IMR-90 (cell line): ENCODE data around the gene ALKBH2. TPM values are rescaled to one million over a fixed set of nuclear protein-coding genes. Genes with fewer than 3 reads are reported as not detected.

Source experiments
- ATAC-seq: fragments of 200-7000 bp; cut with Tn5 transposase; 2 replicates; pipeline ENCODE4 v1.9.1; 2020; ENCODE audit warnings: low read depth, mild to moderate bottlenecking, moderate library complexity
- BruUV-seq: library from RNA; stranded (reverse); fragments of 400-500 nt; replicated peaks from 2 replicates; lab custom pipeline; 2021; lab: Mats Ljungman, UMichigan
- CTCF ChIA-PET: fragments of 300-600 bp; formaldehyde crosslinking; extraction: SDS; loops from one replicate; lab custom pipeline; 2021; ENCODE audit warnings: antibody characterized with exemption; lab: Yijun Ruan, JAX
- POLR2A ChIA-PET: fragments of 300-600 bp; sonication (Branson Sonifier 250); formaldehyde crosslinking; loops from one replicate; lab custom pipeline; 2022; ENCODE audit warnings: antibody characterized with exemption; ENCODE audit not compliant: unreplicated experiment; lab: Charles Lee
- DNase-seq: peaks from one replicate; pipeline ENCODE4 v3.0.0; 2013
- H2AFZ ChIP-seq: replicated peaks from 2 replicates; pipeline ENCODE3; 2013; ENCODE audit warnings: low read length, mild to moderate bottlenecking; ENCODE audit not compliant: poor library complexity
- H2AK5ac ChIP-seq: 2 replicates; pipeline ENCODE4 v1.6.1; 2013; ENCODE audit warnings: low read depth, low read length, inconsistent platforms
- H2AK9ac ChIP-seq: replicated peaks from 2 replicates; pipeline ENCODE3; 2013; ENCODE audit warnings: mild to moderate bottlenecking, low read depth, low read length, moderate library complexity; ENCODE audit not compliant: poor library complexity
- H2BK120ac ChIP-seq: 2 replicates; pipeline ENCODE4 v1.6.1; 2013; ENCODE audit warnings: low read depth, low read length, inconsistent platforms
- H2BK15ac ChIP-seq: 3 replicates; pipeline ENCODE4 v1.6.1; 2013; ENCODE audit warnings: low read depth, low read length, inconsistent platforms
- H2BK20ac ChIP-seq: 2 replicates; pipeline ENCODE4 v1.6.1; 2013; ENCODE audit warnings: low read depth, mild to moderate bottlenecking, inconsistent platforms, low read length, moderate library complexity
- H2BK5ac ChIP-seq: 2 replicates; pipeline ENCODE4 v1.6.1; 2013; ENCODE audit warnings: mild to moderate bottlenecking, low read depth, low read length, inconsistent platforms; ENCODE audit not compliant: poor library complexity, severe bottlenecking
- H3K14ac ChIP-seq: replicated peaks from 2 replicates; pipeline ENCODE4 v1.6.1; 2013; ENCODE audit warnings: low read depth, low read length, inconsistent platforms
- H3K18ac ChIP-seq: 2 replicates; pipeline ENCODE4 v1.6.1; 2013; ENCODE audit warnings: low read depth, low read length, control low read depth
- H3K23ac ChIP-seq: 2 replicates; pipeline ENCODE4 v1.6.1; 2013; ENCODE audit warnings: low read depth, low read length, inconsistent platforms
- H3K27ac ChIP-seq: 2 replicates; pipeline ENCODE4 v1.5.1; 2013; ENCODE audit warnings: mild to moderate bottlenecking, control low read depth, low read length; ENCODE audit not compliant: insufficient read depth
- H3K27me3 ChIP-seq: 2 replicates; pipeline ENCODE4 v1.6.1; 2013; ENCODE audit warnings: low read length; ENCODE audit not compliant: control insufficient read depth, insufficient read depth
- H3K36me3 ChIP-seq: 2 replicates; pipeline ENCODE4 v1.6.1; 2013; ENCODE audit warnings: low read length, mixed read lengths; ENCODE audit not compliant: control insufficient read depth, insufficient read depth
- H3K4ac ChIP-seq: 2 replicates; pipeline ENCODE4 v1.6.1; 2013; ENCODE audit warnings: low read depth, low read length, inconsistent platforms
- H3K4me1 ChIP-seq: 2 replicates; pipeline ENCODE4 v1.6.1; 2013; ENCODE audit warnings: low read length, mixed read lengths; ENCODE audit not compliant: control insufficient read depth, insufficient read depth
- H3K4me2 ChIP-seq: 2 replicates; pipeline ENCODE4 v1.6.1; 2013; ENCODE audit warnings: low read depth, mild to moderate bottlenecking, control low read depth, low read length, moderate library complexity
- H3K4me3 ChIP-seq: 2 replicates; pipeline ENCODE4 v1.5.1; 2013; ENCODE audit warnings: low read depth, mild to moderate bottlenecking, control low read depth, low read length, moderate library complexity; ENCODE audit not compliant: insufficient read depth
- H3K56ac ChIP-seq: 2 replicates; pipeline ENCODE4 v1.6.1; 2013; ENCODE audit warnings: low read length, inconsistent platforms; ENCODE audit not compliant: insufficient read depth; ENCODE audit errors: extremely low read depth
- H3K79me1 ChIP-seq, 2 experiments: 2 replicates each; pipeline ENCODE4 v1.6.1; 2013; ENCODE audit warnings: low read length in 2 of 2, inconsistent platforms in 1 of 2, low read depth in 1 of 2
- H3K9ac ChIP-seq: 2 replicates; pipeline ENCODE4 v1.6.1; 2013; ENCODE audit warnings: low read depth, low read length, control low read depth
- H3K9me1 ChIP-seq: 2 replicates; pipeline ENCODE4 v1.6.1; 2013; ENCODE audit warnings: low read length, inconsistent platforms; ENCODE audit not compliant: insufficient read depth
- H3K9me3 ChIP-seq: 2 replicates; pipeline ENCODE4 v1.6.1; 2013; ENCODE audit warnings: low read length; ENCODE audit not compliant: control insufficient read depth, insufficient read depth
- H4K20me1 ChIP-seq: 2 replicates; pipeline ENCODE4 v1.6.1; 2013; ENCODE audit warnings: low read length, inconsistent platforms; ENCODE audit not compliant: insufficient read depth
- H4K5ac ChIP-seq: 2 replicates; pipeline ENCODE4 v1.6.1; 2013; ENCODE audit warnings: mild to moderate bottlenecking, low read depth, low read length, control low read depth
- H4K8ac ChIP-seq, 2 experiments: 2 replicates each; pipeline ENCODE4 v1.6.1; 2013; ENCODE audit warnings: low read depth in 2 of 2, low read length in 2 of 2, control low read depth in 1 of 2, inconsistent platforms in 1 of 2
- H4K91ac ChIP-seq: 2 replicates; pipeline ENCODE4 v1.6.1; 2013; ENCODE audit warnings: low read depth, low read length, inconsistent platforms; ENCODE audit not compliant: insufficient read depth
- FOS ChIP-seq: fragments of 150-350 bp; IDR thresholded peaks from 2 replicates; pipeline ENCODE4 v1.6.1; 2016; ENCODE audit warnings: low read depth, low read length
- MAFK ChIP-seq: IDR thresholded peaks from 2 replicates; pipeline ENCODE4 v1.6.1; 2012; ENCODE audit warnings: low read depth, low read length, improper control_type of control experiment
- MXI1 ChIP-seq: IDR thresholded peaks from 2 replicates; pipeline ENCODE4 v1.6.1; 2012; ENCODE audit warnings: low read depth, mild to moderate bottlenecking, low read length, moderate library complexity, borderline replicate concordance
- RAD21 ChIP-seq: IDR thresholded peaks from 2 replicates; pipeline ENCODE4 v1.6.1; 2012; ENCODE audit warnings: low read length, improper control_type of control experiment
- RCOR1 ChIP-seq: IDR thresholded peaks from 2 replicates; pipeline ENCODE4 v1.6.1; 2012; ENCODE audit warnings: mild to moderate bottlenecking, low read length, improper control_type of control experiment; ENCODE audit not compliant: insufficient replicate concordance
- RFX5 ChIP-seq: IDR thresholded peaks from 2 replicates; pipeline ENCODE4 v1.8.0; 2012; ENCODE audit warnings: low read depth, mild to moderate bottlenecking, low read length, moderate library complexity
- USF2 ChIP-seq: fragments of 150-350 bp; IDR thresholded peaks from 2 replicates; pipeline ENCODE4 v1.6.1; 2017; ENCODE audit warnings: mild to moderate bottlenecking, antibody characterized with exemption, low read length, low read depth
- WGBS, 2 experiments: methylation state at CpG; one replicate each; pipeline versions ENCODE4 v1.1.5 to v1.1.7; 2013; ENCODE audit warnings: missing lambda C conversion rate in 2 of 2; ENCODE audit not compliant: insufficient read length in 1 of 2; ENCODE audit errors: extremely low coverage in 2 of 2; 5-methylcytosine and 5-hydroxymethylcytosine counted together
- dilution Hi-C: fragments of 300-500 bp; cut with HindIII; formaldehyde crosslinking; loops from one replicate; pipeline ENCODE4 v1.14.3; 2018; ENCODE audit warnings: low sequenced_read_pairs; ENCODE audit not compliant: unreplicated experiment
- in situ Hi-C: fragments of 300-500 bp; cut with MboI; formaldehyde crosslinking; loops from 3 replicates; pipeline ENCODE4 v1.14.3; 2019; ENCODE audit warnings: low sequenced_read_pairs, inconsistent platforms, mixed read lengths
- intact Hi-C: fragments of 100-400 bp; cut with micrococcal nuclease; formaldehyde crosslinking; loops from 2 replicates; pipeline ENCODE4 v1.10.0; 2022
- polyA plus RNA-seq, 3 experiments: library from polyadenylated mRNA; depleted of rRNA; stranded (reverse); fragments of >200 nt; gene quantifications; 2 replicates each; pipeline ENCODE4 v1.2.3, GENCODE V29; 2012; ENCODE audit warnings: low replicate concordance in 1 of 3
- total RNA-seq: library from RNA; depleted of rRNA; stranded (reverse); fragments of >200 nt; gene quantifications from 2 replicates; pipeline ENCODE4 v1.2.3, GENCODE V29; 2012
- TF ChIP-seq, protein P1 (sequence below): fragments of 150-350 bp; IDR thresholded peaks from 2 replicates; pipeline ENCODE4 v1.6.1; 2016; ENCODE audit warnings: low read depth, mild to moderate bottlenecking, low read length, moderate library complexity, borderline replicate concordance

ALKBH2 gene
- total and polyA plus RNA-seq, 2 of the 4 experiments (the other 2 are of a cell fraction): 14.9 to 17.8 TPM

DNA sequence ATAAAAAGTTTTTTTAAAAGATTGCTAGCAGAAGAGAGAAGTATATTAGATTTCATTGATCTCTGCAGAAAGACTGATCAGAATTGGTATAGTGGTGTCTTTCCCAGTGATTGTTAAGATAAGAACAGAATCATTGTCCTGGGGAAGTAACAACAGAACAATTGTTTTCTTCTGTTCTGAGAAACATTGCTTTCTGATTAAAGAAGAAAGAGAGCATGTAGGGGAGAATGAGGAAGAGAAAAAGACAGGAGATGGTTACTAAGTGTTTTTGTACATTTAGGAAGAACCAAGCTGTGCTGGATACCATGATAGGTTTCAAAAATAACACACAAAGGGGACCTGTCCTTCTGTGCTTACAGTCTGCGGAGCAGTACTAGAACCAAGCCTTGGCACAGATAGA, 35.9 kb downstream of the ALKBH2 start:
- H3K4me1 ChIP-seq: 0 out of 2 replicates have a peak, but pooled peaks cover 4% of the 10 kb centered on the region
- no peak overlapping the region for H2AK9ac ChIP-seq
- no peak overlapping the region for H3K23ac ChIP-seq
- H2BK15ac ChIP-seq: no peak overlapping the region
- peaks cover 11 to 15% of the 10 kb centered on the region in 2 experiments; a peak in 3 of 4 replicates for H3K79me1 ChIP-seq
- no peak for ATAC-seq
- H2BK120ac ChIP-seq: no peak overlapping the region
- ChIA-PET POLR2A (no interaction called here), CTCF (no interaction called here)
- no peak overlapping the region for H2BK5ac ChIP-seq
- BruUV-seq: no TSS peak
- H3K27me3 ChIP-seq: no peaks in the 10 kb centered on the region
- H3K9ac ChIP-seq: no peak overlapping the region
- no peak overlapping the region for H2BK20ac ChIP-seq
- H3K56ac ChIP-seq: no peak overlapping the region
- H3K4me2 ChIP-seq: no peak overlapping the region
- dilution Hi-C loops (no loop called here), intact Hi-C loops (no loop called here), in situ Hi-C loops (no loop called here)
- no peak overlapping the region for H4K8ac ChIP-seq
- no peak overlapping the region for H4K5ac ChIP-seq
- DNase-seq: no peak
- no peak overlapping the region for H2AFZ ChIP-seq
- no peak overlapping the region for H3K18ac ChIP-seq
- H3K9me1 ChIP-seq: peaks cover 5% of the 10 kb centered on the region
- no peaks in the 10 kb centered on the region for H4K20me1 ChIP-seq
- H3K9me3 ChIP-seq: no peaks in the 10 kb centered on the region
- H3K27ac ChIP-seq: no peak overlapping the region
- H3K14ac ChIP-seq: no peak overlapping the region
- H3K4ac ChIP-seq: no peak overlapping the region
- whole genome bisulfite sequencing, 2 experiments: no CpG with 5 or more reads among the region's 1 CpG
- H3K36me3 ChIP-seq: peaks cover 5% of the 10 kb centered on the region
- no peak overlapping the region for H4K91ac ChIP-seq
- TF ChIP-seq MAFK (no peak), USF2 (no peak), RFX5 (no peak), RAD21 (no peak), RCOR1 (no peak), MXI1 (no peak), FOS (no peak)
- TF ChIP-seq, protein P1, sequence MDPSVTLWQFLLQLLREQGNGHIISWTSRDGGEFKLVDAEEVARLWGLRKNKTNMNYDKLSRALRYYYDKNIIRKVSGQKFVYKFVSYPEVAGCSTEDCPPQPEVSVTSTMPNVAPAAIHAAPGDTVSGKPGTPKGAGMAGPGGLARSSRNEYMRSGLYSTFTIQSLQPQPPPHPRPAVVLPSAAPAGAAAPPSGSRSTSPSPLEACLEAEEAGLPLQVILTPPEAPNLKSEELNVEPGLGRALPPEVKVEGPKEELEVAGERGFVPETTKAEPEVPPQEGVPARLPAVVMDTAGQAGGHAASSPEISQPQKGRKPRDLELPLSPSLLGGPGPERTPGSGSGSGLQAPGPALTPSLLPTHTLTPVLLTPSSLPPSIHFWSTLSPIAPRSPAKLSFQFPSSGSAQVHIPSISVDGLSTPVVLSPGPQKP: no peak
- H3K4me3 ChIP-seq: no peak overlapping the region
- H2AK5ac ChIP-seq: no peak overlapping the region
